Daoy (cell line): ENCODE results near the gene DNAJA4. TPM values are rescaled to one million over a fixed set of nuclear protein-coding genes. Genes with fewer than 3 reads are reported as not detected.

ENCODE experiments used
- DNase-seq: peaks from one replicate; pipeline ENCODE4 v3.0.0-alpha.2; 2015; ENCODE audit warnings: low read depth
- total RNA-seq: library from RNA; depleted of rRNA; stranded (reverse); fragments of >200 nt; shearing (Covaris generic); gene quantifications from 2 replicates; pipeline ENCODE4 v1.2.3, GENCODE V29; 2014; rRNA removed

The DNAJA4 gene
- total RNA-seq: 1.6 TPM in 1 of 2 replicates, not detected in the other

DNA sequence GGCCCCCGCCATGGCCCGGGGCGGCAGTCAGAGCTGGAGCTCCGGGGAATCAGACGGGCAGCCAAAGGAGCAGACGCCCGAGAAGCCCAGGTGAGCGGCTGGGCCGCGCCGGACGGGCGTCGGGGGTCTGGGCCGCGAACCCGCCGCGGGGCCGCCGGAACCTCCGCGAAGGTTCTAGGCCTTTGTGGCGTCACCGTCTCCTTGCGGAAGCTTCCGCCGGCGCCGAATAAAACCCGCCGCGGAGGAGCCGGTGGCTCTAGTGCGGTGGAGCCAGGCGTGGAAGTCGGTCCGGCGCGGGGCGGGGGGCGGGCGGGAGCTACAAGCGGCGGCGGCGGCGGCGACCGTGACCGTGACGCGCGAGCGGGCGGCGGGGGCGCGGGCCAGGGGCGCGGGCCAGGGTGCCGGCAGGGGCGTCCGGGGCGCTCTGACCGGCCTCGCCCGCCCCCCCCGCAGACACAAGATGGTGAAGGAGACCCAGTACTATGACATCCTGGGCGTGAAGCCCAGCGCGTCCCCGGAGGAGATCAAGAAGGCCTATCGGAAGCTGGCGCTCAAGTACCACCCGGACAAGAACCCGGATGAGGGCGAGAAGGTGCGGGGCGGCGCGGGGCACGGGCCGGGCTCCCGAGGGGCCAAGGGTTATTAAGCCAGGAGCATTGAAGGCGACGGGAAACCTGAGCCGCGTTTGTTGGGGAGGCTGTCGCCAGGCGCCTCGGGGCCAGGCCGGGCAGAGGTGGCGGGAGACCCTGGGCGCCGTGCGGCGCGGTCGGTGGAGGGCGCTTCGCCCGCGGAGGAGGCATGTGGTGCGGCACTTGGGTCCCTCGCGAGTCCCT, at the start of gene DNAJA4:
TSS of gene DNAJA4 (plus strand) at position 259 of the 833 bp plus-strand sequence. CDS start at position 461, 202 bp downstream.
- peak; percentile 11 for DNase-seq

DNA sequence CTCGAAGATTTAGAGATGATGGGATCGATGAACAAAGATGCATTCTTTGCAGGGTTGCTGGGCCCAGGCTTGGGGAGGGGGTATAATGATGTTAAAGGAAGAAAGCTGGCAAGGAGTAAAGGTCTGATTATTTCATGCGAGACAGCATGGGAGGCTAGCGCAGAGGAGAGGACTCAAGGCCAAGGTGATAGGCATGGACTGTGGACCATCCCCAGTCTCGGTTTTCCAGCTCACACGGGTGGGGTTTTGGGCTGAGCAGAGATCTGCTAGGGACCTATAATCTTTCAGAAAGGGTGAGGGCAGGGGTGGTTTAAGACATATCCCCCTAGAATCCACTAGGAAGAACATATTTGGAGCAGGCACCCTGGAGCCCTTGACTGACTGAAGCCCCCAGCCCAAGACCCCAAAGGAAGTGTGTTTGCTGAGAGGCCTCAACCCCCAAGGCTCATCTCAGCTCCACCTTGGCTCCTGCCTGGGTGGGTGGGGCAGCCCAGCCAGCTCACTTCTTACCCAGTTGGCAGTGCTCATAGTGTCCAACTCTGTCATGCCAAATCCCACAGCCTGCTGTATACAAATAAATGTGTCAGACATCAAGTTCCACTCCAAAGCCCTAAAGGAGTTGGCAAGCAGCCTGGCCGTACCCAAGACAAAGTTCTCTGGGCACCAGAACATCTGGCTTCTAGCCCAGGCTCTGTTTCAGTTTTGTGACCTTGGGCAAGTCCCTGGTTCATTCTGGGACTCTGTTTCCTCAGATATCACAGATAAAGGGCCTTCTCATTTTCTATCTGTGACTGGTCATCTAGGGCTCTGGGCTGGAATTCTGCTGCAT, 47.9 kb upstream of the DNAJA4 start:
- peak; percentile 85 for DNase-seq

DNA sequence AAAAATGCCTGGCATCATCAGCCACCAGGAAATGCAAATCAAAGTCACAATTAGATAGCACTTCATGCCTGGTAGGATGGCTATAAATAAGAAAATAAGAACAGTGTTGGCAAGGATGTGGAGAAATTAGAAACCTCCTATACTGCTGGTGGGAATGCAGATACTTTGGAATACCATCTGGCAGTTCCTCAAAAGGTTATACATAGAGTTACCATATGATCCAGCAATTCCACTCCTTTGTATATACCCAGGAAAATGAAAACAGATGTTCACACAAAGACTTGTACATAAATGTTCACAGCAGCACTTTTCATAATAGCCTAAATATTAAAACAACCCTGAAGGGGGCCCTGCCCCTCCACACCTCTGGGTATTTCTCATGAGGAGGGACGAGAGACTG, 43.6 kb upstream of the DNAJA4 start:
- no peak for DNase-seq

DNA sequence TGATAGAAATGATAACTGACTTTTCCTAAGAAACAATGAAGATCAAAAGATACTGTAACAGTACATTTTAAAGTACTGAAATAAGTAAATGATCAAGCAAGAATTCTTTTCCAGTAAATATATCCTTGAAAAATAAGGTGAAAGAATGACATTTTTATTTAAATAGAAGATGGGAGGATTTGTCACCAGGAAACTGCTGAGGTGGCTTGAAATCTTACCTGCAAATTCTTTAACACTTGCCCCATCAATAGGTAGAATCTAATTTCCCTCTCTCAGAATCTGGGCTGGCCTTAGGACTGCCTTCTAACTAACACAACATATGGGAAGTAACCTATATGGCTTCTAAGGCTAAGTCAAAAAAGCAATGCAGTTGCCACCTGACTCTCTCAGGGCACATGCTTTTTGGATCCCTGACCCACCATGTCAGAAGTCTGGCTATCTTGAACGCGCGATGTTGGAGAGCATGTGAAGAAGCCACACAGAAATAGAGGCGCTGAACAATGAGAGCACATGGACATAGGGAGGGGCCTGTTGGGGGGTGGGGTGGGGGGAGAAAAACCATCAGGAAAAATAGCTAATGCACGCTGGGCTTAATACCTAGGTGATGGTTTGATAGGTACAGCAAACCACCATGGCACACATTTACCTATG, 41.5 kb upstream of the DNAJA4 start:
- no peak for DNase-seq

GRCh38 chr15:78223396-78224022, 40.9 kb upstream of the DNAJA4 start:
- DNase-seq: no peak

GRCh38 chr15:78224023-78224411, 40.3 kb upstream of the DNAJA4 start:
- DNase-seq: no peak

DNA sequence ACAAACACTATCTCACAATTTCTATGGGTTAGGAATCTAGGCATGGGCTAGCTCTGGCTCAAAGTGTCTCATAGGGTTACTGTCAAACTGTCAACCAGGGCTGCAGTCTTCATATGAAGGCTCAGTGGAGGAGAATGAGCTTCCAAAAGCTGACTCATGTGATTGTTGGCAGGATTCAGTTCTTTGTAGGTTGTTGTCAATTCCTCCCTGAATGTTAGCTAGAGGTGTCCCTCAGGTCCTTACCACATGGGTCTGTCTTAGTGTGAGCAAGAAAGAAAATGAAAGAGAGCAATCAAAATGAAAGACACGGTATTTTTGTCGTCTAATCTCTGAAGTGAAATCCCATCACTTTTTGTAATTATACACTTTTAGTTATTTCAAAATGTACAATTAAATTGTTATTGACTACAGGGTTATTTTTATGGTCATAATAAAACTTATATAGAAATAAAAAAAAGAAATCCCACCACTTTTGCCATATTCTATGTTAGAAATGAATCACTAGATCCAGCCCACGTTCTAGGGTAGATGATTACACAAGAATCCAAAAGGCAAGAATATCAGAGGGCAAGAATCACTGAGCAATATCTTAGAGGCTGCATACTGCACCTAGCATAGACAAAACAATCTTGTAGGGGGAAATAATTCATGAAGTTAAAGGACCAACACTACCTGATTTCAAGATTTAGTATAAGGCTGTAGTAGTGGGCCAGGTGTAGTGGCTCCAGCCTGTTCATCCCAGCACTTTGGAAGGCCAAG, 38.4 kb upstream of the DNAJA4 start:
- DNase-seq: peak; percentile 27

- no peak for DNase-seq
These were observed 35.9 kb upstream of the DNAJA4 start for GRCh38 chr15:78228356-78228996.

GRCh38 chr15:78229431-78230406, 34.6 kb upstream of the DNAJA4 start:
- no peak for DNase-seq

GRCh38 chr15:78232951-78233350, 31.4 kb upstream of the DNAJA4 start:
- DNase-seq: no peak

DNA sequence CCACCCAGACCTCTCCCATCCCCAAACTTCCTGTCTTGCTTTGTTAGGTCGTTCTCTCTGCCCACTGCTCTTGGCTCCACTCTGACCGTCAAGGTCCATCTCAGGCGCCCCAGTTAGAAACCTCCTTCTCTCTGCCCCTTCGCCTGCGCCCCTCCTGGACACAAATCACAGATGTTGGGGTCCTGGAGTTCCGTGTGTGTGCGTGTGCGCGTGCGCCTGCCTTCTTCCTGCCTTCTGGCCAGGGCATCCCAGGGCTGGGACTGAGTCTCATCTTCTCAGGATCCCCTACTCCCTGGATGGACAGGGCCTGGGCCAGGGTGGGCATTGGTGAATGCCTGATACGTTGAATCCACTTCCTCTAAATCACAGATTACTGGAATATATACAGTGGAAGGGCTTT, 30.9 kb upstream of the DNAJA4 start:
- no peak for DNase-seq

DNA sequence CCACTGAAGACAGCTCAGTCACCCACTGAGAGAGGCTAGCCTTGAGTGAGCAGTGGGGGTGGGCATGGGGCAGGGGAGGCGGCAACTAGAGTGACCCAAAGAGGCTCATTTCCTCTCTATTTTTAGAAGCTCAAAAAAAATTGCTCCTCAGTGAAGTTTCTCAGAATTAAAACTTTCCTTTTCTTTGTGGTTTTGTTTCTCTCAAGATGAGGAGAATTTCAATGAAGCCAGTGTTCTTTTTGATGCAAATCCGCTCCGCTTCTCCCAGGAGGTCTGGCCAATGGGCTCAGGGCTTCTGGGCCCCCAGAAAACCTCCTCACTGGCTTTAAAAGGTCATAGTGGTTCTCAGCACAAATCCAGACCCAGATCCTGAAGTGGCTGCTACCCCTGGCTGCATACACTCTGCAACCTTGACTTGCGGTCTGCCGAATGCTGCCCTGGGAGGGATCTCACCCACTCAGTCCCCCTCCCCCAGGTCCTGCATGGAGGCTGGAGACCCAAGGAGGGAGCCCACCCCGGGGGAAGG, 29.8 kb upstream of the DNAJA4 start, which contains the start of gene ACSBG1:
TSS of gene ACSBG1 (minus strand) at position 51 of the 526 bp plus-strand sequence. CDS start 64 bp downstream, outside the sequence.
- no peak for DNase-seq

DNA sequence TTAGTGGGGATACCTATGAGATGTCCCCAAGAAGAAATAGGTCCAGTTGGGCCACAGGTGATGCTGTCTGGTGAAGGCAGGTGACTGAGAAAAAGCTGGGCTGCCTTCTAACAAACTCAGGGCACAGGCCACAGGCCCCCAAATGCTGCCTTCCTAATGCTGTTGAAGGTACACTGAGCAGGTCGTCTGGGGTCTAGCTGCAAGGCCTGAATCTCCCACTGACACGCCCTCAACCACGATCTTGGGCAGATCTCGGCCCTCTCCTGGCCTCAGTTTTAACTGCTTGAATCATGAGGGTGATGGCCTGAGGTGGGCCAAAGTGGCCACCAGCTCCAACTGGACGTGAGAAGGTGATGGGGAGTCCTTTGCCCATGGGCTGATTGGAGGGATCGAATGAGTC, 27.9 kb upstream of the DNAJA4 start:
- no peak for DNase-seq

DNA sequence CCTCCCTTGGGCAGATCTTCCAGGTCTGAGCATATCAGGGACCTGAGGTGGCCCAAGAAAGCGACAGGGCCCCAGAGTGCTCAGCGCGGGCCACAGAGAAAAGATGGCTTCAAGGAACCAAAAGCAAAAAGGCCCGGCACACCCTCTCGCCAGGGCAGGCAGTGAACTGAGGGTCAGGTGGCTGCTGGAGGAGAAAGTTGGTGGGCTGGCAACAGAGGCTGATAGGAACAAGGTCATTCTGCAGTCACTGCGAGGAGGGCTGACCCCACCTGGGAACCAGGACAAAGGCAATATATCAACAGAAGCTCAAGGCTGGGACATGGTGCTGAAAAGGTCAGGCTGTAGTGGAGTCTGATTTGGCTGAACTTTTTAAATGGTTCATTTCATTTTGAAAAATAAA, 27.2 kb upstream of the DNAJA4 start:
- no peak for DNase-seq

- DNase-seq: no peak
These were observed 24.6 kb upstream of the DNAJA4 start for GRCh38 chr15:78239811-78240210.

- peak; percentile 80 for DNase-seq
These were observed 23.3 kb upstream of the DNAJA4 start for GRCh38 chr15:78241017-78241416.

GRCh38 chr15:78242128-78242527, 22.2 kb upstream of the DNAJA4 start:
- DNase-seq: peak; percentile 26

DNA sequence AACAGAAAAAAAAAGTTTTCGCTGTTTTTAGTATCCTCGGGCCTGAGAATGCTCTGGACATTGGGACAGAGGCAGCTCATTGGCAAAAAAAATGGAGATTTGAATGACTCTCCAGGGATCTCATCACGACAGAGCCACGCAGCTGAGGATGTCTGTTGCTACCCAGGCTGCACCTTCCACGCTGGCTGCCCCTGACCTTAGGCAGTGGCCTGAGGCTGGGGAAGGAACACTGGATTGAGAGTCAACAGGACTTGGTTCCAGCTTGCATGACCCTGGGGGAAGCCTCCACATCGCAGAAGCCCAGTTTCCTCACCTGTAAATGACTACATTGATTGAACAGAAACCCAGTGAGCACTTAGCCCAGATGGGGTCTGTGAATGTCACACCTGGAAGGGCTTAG, 21.3 kb upstream of the DNAJA4 start:
- no peak for DNase-seq

GRCh38 chr15:78243491-78243941, 20.8 kb upstream of the DNAJA4 start:
- peak; percentile 47 for DNase-seq
